IMR-90 (cell line): ENCODE results near the gene ACSS3.

Source experiments
- BHLHE40 ChIP-seq: fragments of 150-350 bp; IDR thresholded peaks from 2 replicates; pipeline ENCODE4 v1.6.1; 2016; ENCODE audit warnings: mild to moderate bottlenecking, low read depth, low read length
- CEBPB ChIP-seq: IDR thresholded peaks from 2 replicates; pipeline ENCODE4 v1.6.1; 2012; ENCODE audit warnings: low read depth, low read length, improper control_type of control experiment
- FOS ChIP-seq: fragments of 150-350 bp; IDR thresholded peaks from 2 replicates; pipeline ENCODE4 v1.6.1; 2016; ENCODE audit warnings: low read depth, low read length
- MAFK ChIP-seq: IDR thresholded peaks from 2 replicates; pipeline ENCODE4 v1.6.1; 2012; ENCODE audit warnings: low read depth, low read length, improper control_type of control experiment
- MAZ ChIP-seq: IDR thresholded peaks from 2 replicates; pipeline ENCODE4 v1.6.1; 2012; ENCODE audit warnings: low read depth, mild to moderate bottlenecking, low read length, improper control_type of control experiment, moderate library complexity, borderline replicate concordance
- MXI1 ChIP-seq: IDR thresholded peaks from 2 replicates; pipeline ENCODE4 v1.6.1; 2012; ENCODE audit warnings: low read depth, mild to moderate bottlenecking, low read length, moderate library complexity, borderline replicate concordance
- NFE2L2 ChIP-seq: fragments of 150-350 bp; IDR thresholded peaks from 2 replicates; pipeline ENCODE4 v1.6.1; 2016; ENCODE audit warnings: low read depth, mild to moderate bottlenecking, low read length
- POLR2A ChIP-seq: IDR thresholded peaks from 2 replicates; pipeline ENCODE4 v1.6.1; 2012; ENCODE audit warnings: mild to moderate bottlenecking, low read depth, low read length
- RAD21 ChIP-seq: IDR thresholded peaks from 2 replicates; pipeline ENCODE4 v1.6.1; 2012; ENCODE audit warnings: low read length, improper control_type of control experiment
- RCOR1 ChIP-seq: IDR thresholded peaks from 2 replicates; pipeline ENCODE4 v1.6.1; 2012; ENCODE audit warnings: mild to moderate bottlenecking, low read length, improper control_type of control experiment; ENCODE audit not compliant: insufficient replicate concordance
- SMC3 ChIP-seq: fragments of 150-350 bp; IDR thresholded peaks from 2 replicates; pipeline ENCODE4 v1.6.1; 2016; ENCODE audit warnings: low read depth, mild to moderate bottlenecking, antibody characterized with exemption, low read length, moderate library complexity
- USF2 ChIP-seq: fragments of 150-350 bp; IDR thresholded peaks from 2 replicates; pipeline ENCODE4 v1.6.1; 2017; ENCODE audit warnings: mild to moderate bottlenecking, antibody characterized with exemption, low read length, low read depth
- TF ChIP-seq, protein P1 (sequence below): conservative IDR thresholded peaks from 2 replicates; pipeline ENCODE4 v1.5.1; 2012; ENCODE audit warnings: mild to moderate bottlenecking, low read depth, low read length, improper control_type of control experiment

DNA sequence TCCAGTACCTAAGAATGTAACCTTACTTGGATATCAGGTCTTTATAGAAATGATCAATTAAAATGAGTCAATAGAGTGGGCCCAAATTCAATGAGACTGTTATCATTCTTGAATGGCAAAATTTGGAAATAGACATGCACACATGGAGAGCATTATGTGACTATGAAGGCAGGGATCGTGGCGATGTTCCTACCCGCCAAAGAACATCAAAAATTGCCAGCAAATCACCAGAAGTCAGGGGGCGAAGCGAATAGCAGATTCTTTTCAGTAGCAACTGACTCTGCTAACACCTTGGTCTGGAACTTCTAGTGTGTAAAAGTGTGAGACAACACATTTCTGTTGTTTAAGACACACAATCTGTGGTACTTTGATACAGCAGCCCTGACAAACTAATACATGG is 192.5 kb downstream of the ACSS3 start:
- TF ChIP-seq POLR2A: no peak
- TF ChIP-seq, protein P1, sequence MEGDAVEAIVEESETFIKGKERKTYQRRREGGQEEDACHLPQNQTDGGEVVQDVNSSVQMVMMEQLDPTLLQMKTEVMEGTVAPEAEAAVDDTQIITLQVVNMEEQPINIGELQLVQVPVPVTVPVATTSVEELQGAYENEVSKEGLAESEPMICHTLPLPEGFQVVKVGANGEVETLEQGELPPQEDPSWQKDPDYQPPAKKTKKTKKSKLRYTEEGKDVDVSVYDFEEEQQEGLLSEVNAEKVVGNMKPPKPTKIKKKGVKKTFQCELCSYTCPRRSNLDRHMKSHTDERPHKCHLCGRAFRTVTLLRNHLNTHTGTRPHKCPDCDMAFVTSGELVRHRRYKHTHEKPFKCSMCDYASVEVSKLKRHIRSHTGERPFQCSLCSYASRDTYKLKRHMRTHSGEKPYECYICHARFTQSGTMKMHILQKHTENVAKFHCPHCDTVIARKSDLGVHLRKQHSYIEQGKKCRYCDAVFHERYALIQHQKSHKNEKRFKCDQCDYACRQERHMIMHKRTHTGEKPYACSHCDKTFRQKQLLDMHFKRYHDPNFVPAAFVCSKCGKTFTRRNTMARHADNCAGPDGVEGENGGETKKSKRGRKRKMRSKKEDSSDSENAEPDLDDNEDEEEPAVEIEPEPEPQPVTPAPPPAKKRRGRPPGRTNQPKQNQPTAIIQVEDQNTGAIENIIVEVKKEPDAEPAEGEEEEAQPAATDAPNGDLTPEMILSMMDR: no peak
- no peak for TF ChIP-seq MAZ
- no peak for TF ChIP-seq CEBPB
- no peak for TF ChIP-seq USF2
- no peak for TF ChIP-seq SMC3
- TF ChIP-seq RAD21: no peak
- TF ChIP-seq BHLHE40: no peak
- no peak for TF ChIP-seq NFE2L2
- TF ChIP-seq FOS: no peak
- no peak for TF ChIP-seq RCOR1
- TF ChIP-seq MXI1: no peak
- no peak for TF ChIP-seq MAFK
